T-helper 2 cell treated with Interferon-gamma antibody and Interleukin-4, amounts not matched to agents 5 μg/mL and 100 μg/mL, for 36 hours (primary cell): ENCODE data around the gene CYSTM1.
"Not testable (repeated sequence)": the region's sequence is repeated elsewhere in the genome, so short reads cannot be mapped to it uniquely, and the experiment has no call there.

Experiments
- DNase-seq: peaks from one replicate; pipeline ENCODE4 v3.0.0; 2021; ENCODE audit warnings: low spot score
- H3K27ac Mint-ChIP-seq: one replicate; pipeline ENCODE4 v1.8.0; 2021; ENCODE audit warnings: mild to moderate bottlenecking, mixed read lengths
- H3K27me3 Mint-ChIP-seq: one replicate; pipeline ENCODE4 v1.8.0; 2021; ENCODE audit warnings: low read depth, mixed read lengths
- H3K36me3 Mint-ChIP-seq: one replicate; pipeline ENCODE4 v1.8.0; 2021; ENCODE audit warnings: low read depth, mixed read lengths
- H3K4me1 Mint-ChIP-seq: one replicate; pipeline ENCODE4 v1.8.0; 2021; ENCODE audit warnings: low read depth, mixed read lengths
- H3K4me3 Mint-ChIP-seq: one replicate; pipeline ENCODE4 v1.8.0; 2022; ENCODE audit warnings: mild to moderate bottlenecking, moderate library complexity, mixed read lengths
- H3K9me3 Mint-ChIP-seq: one replicate; pipeline ENCODE4 v1.8.0; 2021; ENCODE audit warnings: mixed read lengths

Gene CYSTM1

GRCh38 chr5:140196115-140196814, 21.3 kb downstream of the CYSTM1 start:
- no peak for DNase-seq
- H3K9me3 Mint-ChIP-seq: no peaks in the 10 kb centered on the region
- no peaks in the 10 kb centered on the region for H3K4me1 Mint-ChIP-seq
- no peak overlapping the region for H3K27ac Mint-ChIP-seq
- no peak overlapping the region for H3K4me3 Mint-ChIP-seq
- H3K36me3 Mint-ChIP-seq: no peaks in the 10 kb centered on the region
- peaks cover under 1% of the 10 kb centered on the region for H3K27me3 Mint-ChIP-seq

DNA sequence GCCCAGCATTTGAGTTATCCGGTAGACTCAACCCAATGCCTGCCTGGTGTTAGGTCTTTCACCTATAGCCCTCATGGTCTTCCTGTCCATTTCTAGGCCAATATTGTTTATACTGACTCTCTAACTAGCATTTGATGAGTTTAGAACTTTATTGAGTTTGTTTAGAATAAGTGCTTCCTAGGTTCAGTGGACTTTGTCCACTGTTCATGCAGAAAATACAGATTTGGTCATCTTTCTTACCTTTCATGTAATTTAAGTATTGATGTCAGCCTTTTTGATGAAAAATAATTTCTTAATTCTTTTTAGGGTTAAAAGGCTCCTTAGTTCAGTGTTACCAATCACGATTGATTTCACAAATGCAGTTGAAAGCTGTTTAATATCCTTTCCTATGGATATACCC, 22.0 kb downstream of the CYSTM1 start:
- no peaks in the 10 kb centered on the region for H3K27me3 Mint-ChIP-seq
- no peak for DNase-seq
- H3K4me1 Mint-ChIP-seq: no peaks in the 10 kb centered on the region
- H3K9me3 Mint-ChIP-seq: no peaks in the 10 kb centered on the region
- H3K36me3 Mint-ChIP-seq: no peaks in the 10 kb centered on the region
- no peak overlapping the region for H3K4me3 Mint-ChIP-seq
- no peak overlapping the region for H3K27ac Mint-ChIP-seq

DNA sequence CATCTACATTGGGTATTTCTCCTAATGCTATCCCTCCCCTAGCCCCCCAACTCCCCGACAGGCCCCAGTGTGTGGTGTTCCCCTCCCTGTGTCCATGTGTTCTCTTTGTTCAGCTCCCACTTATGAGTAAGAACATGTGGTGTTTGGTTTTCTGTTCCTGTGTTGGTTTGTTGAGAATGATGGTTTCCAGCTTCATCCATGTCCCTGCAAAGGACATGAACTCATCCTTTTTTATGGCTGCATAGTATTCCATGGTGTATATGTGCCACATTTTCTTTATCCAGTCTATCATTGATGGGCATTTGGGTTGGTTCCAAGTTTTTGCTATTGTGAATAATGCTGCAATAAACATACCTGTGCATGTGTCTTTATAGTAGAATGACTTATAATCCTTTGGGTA, 23.9 kb downstream of the CYSTM1 start:
- H3K9me3 Mint-ChIP-seq, H3K27ac Mint-ChIP-seq, H3K36me3 Mint-ChIP-seq, H3K27me3 Mint-ChIP-seq, H3K4me3 Mint-ChIP-seq, H3K4me1 Mint-ChIP-seq, DNase-seq: not testable (repeated sequence)

DNA sequence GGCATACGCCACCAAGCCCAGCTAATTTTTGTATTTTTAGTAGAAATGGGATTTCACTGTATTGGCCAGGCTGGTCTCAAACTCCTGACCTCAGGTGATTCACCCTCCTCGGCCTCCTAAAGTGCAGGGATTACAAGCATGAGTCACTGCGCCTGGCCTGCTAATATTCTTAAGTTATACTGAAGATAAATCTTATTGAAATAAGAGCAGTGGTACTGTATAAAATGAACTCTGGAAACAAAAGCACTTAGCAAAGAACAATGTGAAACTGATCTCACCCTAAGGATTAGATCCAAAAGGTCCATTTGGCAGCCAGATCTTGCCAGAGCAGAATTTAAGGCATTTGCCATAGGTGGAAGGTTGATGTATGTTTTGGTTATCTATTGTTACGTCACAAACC, 27.1 kb downstream of the CYSTM1 start:
- Mint-ChIP-seq H3K9me3 (no peaks in the 10 kb centered on the region), H3K27me3 (no peaks in the 10 kb centered on the region), H3K27ac (no peak overlapping the region), H3K4me1 (no peaks in the 10 kb centered on the region), H3K4me3 (no peak overlapping the region), H3K36me3 (no peaks in the 10 kb centered on the region)
- DNase-seq: no peak

- H3K4me3 Mint-ChIP-seq: no peak overlapping the region
- H3K27me3 Mint-ChIP-seq: no peaks in the 10 kb centered on the region
- no peaks in the 10 kb centered on the region for H3K9me3 Mint-ChIP-seq
- no peaks in the 10 kb centered on the region for H3K36me3 Mint-ChIP-seq
- peaks cover 2% of the 10 kb centered on the region for H3K4me1 Mint-ChIP-seq
- no peak overlapping the region for H3K27ac Mint-ChIP-seq
- DNase-seq: no peak
Measured at GRCh38 chr5:140202610-140203009, 27.6 kb downstream of the CYSTM1 start.

- Mint-ChIP-seq H3K36me3 (no peaks in the 10 kb centered on the region), H3K4me1 (peaks cover 4% of the 10 kb centered on the region), H3K27me3 (no peaks in the 10 kb centered on the region), H3K4me3 (no peak overlapping the region), H3K27ac (no peak overlapping the region), H3K9me3 (no peaks in the 10 kb centered on the region)
- DNase-seq: no peak
Measured at GRCh38 chr5:140205216-140205615, 30.2 kb downstream of the CYSTM1 start.

DNA sequence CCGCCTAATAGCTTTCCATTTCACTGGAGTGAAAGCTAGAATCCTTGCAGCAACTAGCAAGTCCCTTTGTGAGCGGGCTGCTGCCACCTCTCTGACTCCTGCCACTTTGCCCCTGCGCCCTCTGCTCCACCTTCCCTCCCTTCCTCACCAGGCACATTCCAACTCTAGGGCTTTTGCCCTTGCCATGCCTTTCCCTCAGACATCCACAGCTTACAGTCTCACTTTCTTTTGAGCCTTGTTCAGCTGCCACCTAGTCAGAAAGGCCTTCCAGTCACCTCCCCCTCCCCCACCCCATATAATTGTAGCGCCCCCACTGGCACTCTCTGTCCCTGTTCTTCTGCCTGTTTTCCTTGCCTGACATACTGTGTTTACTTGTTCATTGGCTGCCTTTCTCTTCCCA, 31.0 kb downstream of the CYSTM1 start:
- Mint-ChIP-seq H3K27ac (no peak overlapping the region), H3K27me3 (no peaks in the 10 kb centered on the region), H3K36me3 (no peaks in the 10 kb centered on the region), H3K9me3 (no peaks in the 10 kb centered on the region), H3K4me1 (peaks cover 4% of the 10 kb centered on the region), H3K4me3 (no peak overlapping the region)
- DNase-seq: no peak

GRCh38 chr5:140207250-140207964, 32.4 kb downstream of the CYSTM1 start:
- Mint-ChIP-seq H3K27me3 (no peaks in the 10 kb centered on the region), H3K9me3 (no peaks in the 10 kb centered on the region), H3K36me3 (no peaks in the 10 kb centered on the region), H3K4me3 (no peak overlapping the region), H3K4me1 (peaks cover 4% of the 10 kb centered on the region), H3K27ac (no peak overlapping the region)
- DNase-seq: no peak

DNA sequence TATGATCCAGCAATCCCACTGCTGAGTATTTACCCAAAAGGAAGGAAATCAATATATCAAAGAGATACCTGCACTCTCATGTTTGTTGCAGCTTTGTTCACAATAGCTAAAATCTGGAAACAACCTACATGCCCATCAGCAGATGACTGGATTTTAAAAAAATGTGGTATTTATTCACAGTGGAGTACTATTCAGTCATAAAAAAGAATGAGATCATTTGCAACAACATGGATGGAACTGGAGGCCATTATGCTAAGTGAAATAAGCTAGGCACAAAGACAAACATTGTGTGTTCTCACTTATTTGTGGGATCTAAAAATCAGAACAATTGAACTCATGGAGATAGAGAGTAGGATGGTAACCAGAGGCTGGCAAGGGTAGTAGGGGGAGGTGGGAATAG, 33.1 kb downstream of the CYSTM1 start:
- peaks cover 4% of the 10 kb centered on the region for H3K4me1 Mint-ChIP-seq
- H3K36me3 Mint-ChIP-seq: no peaks in the 10 kb centered on the region
- H3K4me3 Mint-ChIP-seq: no peak overlapping the region
- no peaks in the 10 kb centered on the region for H3K27me3 Mint-ChIP-seq
- no peaks in the 10 kb centered on the region for H3K9me3 Mint-ChIP-seq
- no peak for DNase-seq
- no peak overlapping the region for H3K27ac Mint-ChIP-seq

DNA sequence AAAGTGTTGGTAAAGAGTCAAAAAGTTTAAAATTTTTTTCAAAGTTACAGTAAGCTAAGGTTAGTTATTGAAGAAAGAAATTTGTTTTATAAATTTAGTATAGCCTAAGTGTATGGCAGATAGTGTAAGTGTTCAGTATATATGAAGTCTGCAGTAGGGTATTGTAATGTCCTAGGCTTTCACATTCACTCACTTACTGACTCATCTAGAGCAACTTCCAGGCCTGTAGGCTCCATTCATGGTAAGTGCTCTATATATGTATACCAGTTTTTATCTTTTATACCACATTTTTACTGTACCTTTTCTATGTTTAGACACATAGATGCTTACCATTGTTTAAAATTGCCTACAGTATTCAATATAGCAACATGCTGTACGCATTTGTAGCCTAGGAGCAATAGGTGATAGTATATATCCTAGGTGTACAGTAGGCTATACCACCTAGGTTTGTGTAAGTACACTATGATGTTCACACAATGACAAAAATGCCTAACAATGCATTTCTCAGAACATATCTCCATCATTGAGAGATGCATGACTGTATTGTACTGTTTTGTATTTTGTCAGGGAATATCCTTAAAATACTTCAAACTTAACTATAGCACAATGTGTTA, 38.5 kb downstream of the CYSTM1 start:
- Mint-ChIP-seq H3K27ac (no peak overlapping the region), H3K36me3 (no peaks in the 10 kb centered on the region), H3K4me3 (no peak overlapping the region), H3K4me1 (peaks cover 1% of the 10 kb centered on the region), H3K27me3 (no peaks in the 10 kb centered on the region), H3K9me3 (no peaks in the 10 kb centered on the region)
- no peak for DNase-seq

DNA sequence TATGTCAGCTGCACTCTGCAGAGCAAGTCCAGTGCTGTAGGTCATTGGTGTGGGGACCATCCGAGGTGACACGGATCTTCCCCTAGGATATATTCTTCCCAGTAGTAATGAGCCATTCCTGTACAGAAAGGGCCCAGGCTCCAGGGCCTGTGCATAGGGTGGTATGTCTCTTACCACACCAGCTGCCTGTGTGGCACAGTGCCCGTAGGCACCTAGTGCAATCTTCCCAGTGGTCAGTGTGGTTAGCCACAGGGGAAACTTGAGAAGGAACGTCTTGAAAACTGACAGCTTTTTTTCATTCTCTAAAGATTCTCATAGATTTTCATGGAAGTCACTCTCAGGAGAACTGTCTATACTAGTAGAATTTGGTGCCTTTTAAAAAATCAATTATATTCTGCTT, 39.8 kb downstream of the CYSTM1 start:
- H3K27ac Mint-ChIP-seq: no peak overlapping the region
- peaks cover 1% of the 10 kb centered on the region for H3K4me1 Mint-ChIP-seq

DNA sequence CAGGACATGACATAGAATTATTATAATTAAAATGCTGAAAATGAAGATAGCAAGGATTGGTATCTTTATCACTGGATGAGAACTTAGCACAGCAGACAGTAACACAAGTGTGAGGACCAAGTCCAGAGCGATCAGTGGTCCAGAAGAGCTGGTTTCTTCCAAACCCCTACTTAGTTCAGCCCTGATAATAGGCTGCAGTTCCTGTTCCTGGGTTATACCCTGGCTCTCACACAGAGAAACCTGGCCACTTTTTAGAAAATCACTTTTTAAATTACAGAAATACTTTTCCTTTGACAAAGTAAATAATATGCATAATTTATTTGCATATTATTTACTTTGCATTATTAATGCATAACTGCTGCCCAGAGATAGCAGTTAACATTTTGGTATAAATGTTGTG, 40.3 kb downstream of the CYSTM1 start:
- no peaks in the 10 kb centered on the region for H3K27me3 Mint-ChIP-seq
- DNase-seq: no peak
- H3K4me3 Mint-ChIP-seq: no peak overlapping the region
- no peaks in the 10 kb centered on the region for H3K36me3 Mint-ChIP-seq
- no peak overlapping the region for H3K27ac Mint-ChIP-seq
- H3K4me1 Mint-ChIP-seq: peaks cover 1% of the 10 kb centered on the region
- H3K9me3 Mint-ChIP-seq: no peaks in the 10 kb centered on the region

More for the DNA sequence above, 39.8 kb downstream of the CYSTM1 start:
- Mint-ChIP-seq H3K27me3 (no peaks in the 10 kb centered on the region), H3K4me3 (no peak overlapping the region), H3K9me3 (no peaks in the 10 kb centered on the region), H3K36me3 (no peaks in the 10 kb centered on the region)
- no peak for DNase-seq

- Mint-ChIP-seq H3K36me3 (no peaks in the 10 kb centered on the region), H3K4me1 (peaks cover 8% of the 10 kb centered on the region), H3K27me3 (no peaks in the 10 kb centered on the region), H3K4me3 (no peak overlapping the region), H3K27ac (no peak overlapping the region), H3K9me3 (no peaks in the 10 kb centered on the region)
- DNase-seq: no peak
Measured at GRCh38 chr5:140216478-140217074, 41.6 kb downstream of the CYSTM1 start.

DNA sequence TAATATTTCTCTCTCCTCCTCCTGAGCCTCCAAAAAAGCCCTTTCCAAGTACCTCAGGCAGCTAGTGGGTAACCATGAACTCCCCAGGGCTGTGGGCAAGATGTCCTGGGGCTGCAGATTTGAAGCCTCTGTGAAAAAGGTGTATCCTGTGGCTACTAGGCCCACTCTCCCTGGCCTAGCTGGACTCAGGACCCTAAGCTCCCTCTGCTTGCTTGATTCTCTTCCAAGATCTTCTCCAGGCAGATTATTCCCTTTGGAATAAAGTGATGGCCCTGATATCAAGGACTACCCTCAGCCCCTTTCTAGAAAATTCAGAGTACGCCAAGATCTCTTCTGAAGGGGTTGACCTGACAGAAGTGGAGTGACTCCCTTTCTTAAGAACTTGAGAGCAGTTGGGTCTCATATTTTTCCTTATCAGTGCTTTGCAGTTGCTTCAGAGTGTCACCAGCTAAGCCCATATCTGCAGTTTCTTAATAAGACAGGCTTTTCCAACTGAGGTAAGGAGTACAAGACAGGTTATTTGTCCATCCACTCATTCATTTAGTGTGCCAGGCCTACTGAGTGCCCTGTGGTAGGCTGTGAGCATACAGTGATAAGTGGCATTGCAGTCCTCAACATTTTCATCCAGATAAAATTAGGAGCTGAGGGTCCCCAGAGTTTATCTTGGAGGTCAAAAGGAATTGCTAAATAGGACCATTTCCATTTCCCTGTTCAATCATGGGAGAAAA, 42.5 kb downstream of the CYSTM1 start:
- Mint-ChIP-seq H3K4me1 (peaks cover 15% of the 10 kb centered on the region), H3K4me3 (no peak overlapping the region)
- no peak for DNase-seq

More for the DNA sequence above, 42.5 kb downstream of the CYSTM1 start:
- no peak overlapping the region for H3K27ac Mint-ChIP-seq
- no peaks in the 10 kb centered on the region for H3K9me3 Mint-ChIP-seq
- no peaks in the 10 kb centered on the region for H3K27me3 Mint-ChIP-seq
- H3K36me3 Mint-ChIP-seq: no peaks in the 10 kb centered on the region
